NOMO-1 (cell line): ENCODE measurements around the gene HOXA2.

ENCODE experiments used
- DNase-seq, 2 experiments: peaks; one replicate each; lab custom pipeline; 2025; ENCODE audit not compliant: unreplicated experiment in 2 of 2; lab: John Stamatoyannopoulos, UW

HOXA2 gene

GRCh38 chr7:27141923-27142579 lies 39.6 kb upstream of the HOXA2 start:
- DNase-seq = no peak

- no peak for DNase-seq
Observed at GRCh38 chr7:27141137-27141922, 38.8 kb upstream of the HOXA2 start.

GRCh38 chr7:27140126-27140857 lies 37.8 kb upstream of the HOXA2 start:
- DNase-seq = no peak

GRCh38 chr7:27139334-27140125 lies 37.0 kb upstream of the HOXA2 start:
- DNase-seq = no peak

GRCh38 chr7:27138985-27139333 lies 36.5 kb upstream of the HOXA2 start:
- DNase-seq = no peak

GRCh38 chr7:27138472-27138871 lies 36.0 kb upstream of the HOXA2 start:
- no peak for DNase-seq

- DNase-seq = no peak
Observed at GRCh38 chr7:27137640-27138315, 35.3 kb upstream of the HOXA2 start.

GRCh38 chr7:27134392-27134791 lies 31.9 kb upstream of the HOXA2 start:
- peak in 1 of 2 experiments; percentile 44 for DNase-seq

- no peak for DNase-seq
Observed at GRCh38 chr7:27133409-27134231, 31.1 kb upstream of the HOXA2 start.

GRCh38 chr7:27132978-27133377 lies 30.5 kb upstream of the HOXA2 start:
- no peak for DNase-seq

GRCh38 chr7:27132214-27132613 lies 29.7 kb upstream of the HOXA2 start:
- DNase-seq = no peak

- no peak for DNase-seq
Observed at GRCh38 chr7:27131390-27131819, 28.9 kb upstream of the HOXA2 start.

GRCh38 chr7:27130540-27131389 lies 28.3 kb upstream of the HOXA2 start, which contains the start of gene HOXA4:
HOXA4 (minus strand) TSS chr7:27130757; CDS start chr7:27130733, 24 bp downstream.
- no peak for DNase-seq

GRCh38 chr7:27129729-27130539 lies 27.5 kb upstream of the HOXA2 start:
- no peak for DNase-seq

- DNase-seq = no peak
Observed at GRCh38 chr7:27128776-27129728, 26.6 kb upstream of the HOXA2 start.

GRCh38 chr7:27128034-27128433 lies 25.6 kb upstream of the HOXA2 start:
- no peak for DNase-seq
